HG02870 (cell line): ENCODE data around the gene FOXR1.
"Not testable (repeated sequence)": the region's sequence is repeated elsewhere in the genome, so short reads cannot be mapped to it uniquely, and the experiment has no call there.

Experiments used
- ATAC-seq: cut with Tn5 transposase; IDR thresholded peaks from one replicate; pipeline ENCODE4 v1.9.1; 2021; ENCODE audit warnings: mild to moderate bottlenecking, moderate library complexity; ENCODE audit not compliant: unreplicated experiment

FOXR1 gene

GRCh38 chr11:118991486-118992038 is 20.0 kb downstream of the FOXR1 start:
- ATAC-seq = not testable (repeated sequence)

GRCh38 chr11:118996926-118997626 is 25.5 kb downstream of the FOXR1 start:
- no peak for ATAC-seq

GRCh38 chr11:118997627-118998387 is 26.2 kb downstream of the FOXR1 start, which contains the start of gene CENATAC:
Gene CENATAC (plus strand): TSS chr11:118998138. CDS start chr11:118998198, 60 bp downstream.
- peak; percentile 79 for ATAC-seq

- peak; percentile 19 for ATAC-seq
Observed at GRCh38 chr11:118998388-118998717, 26.8 kb downstream of the FOXR1 start.

- no peak for ATAC-seq
Observed at GRCh38 chr11:118998822-118999221, 27.3 kb downstream of the FOXR1 start.

- no peak for ATAC-seq
Observed at GRCh38 chr11:119000906-119001305, 29.3 kb downstream of the FOXR1 start.

- ATAC-seq = no peak
Observed at GRCh38 chr11:119006656-119007055, 35.1 kb downstream of the FOXR1 start.

- ATAC-seq = no peak
Observed at GRCh38 chr11:119011476-119012053, 40.0 kb downstream of the FOXR1 start.

- no peak for ATAC-seq
Observed at GRCh38 chr11:119012629-119013170, 41.1 kb downstream of the FOXR1 start.

GRCh38 chr11:119014209-119014924 is 42.8 kb downstream of the FOXR1 start:
- no peak for ATAC-seq

- ATAC-seq = no peak
Observed at GRCh38 chr11:119015054-119015611, 43.6 kb downstream of the FOXR1 start.

- ATAC-seq = no peak
Observed at GRCh38 chr11:119016216-119017009, 44.9 kb downstream of the FOXR1 start.

GRCh38 chr11:119017377-119017776 is 45.8 kb downstream of the FOXR1 start:
- ATAC-seq = not testable (repeated sequence)

- peak; percentile 86 for ATAC-seq
Observed at GRCh38 chr11:119018074-119018938, 46.7 kb downstream of the FOXR1 start, which contains the start of the genes RPS25 and TRAPPC4. Gene RPS25 (minus strand): TSS chr11:119018343. CDS start chr11:119018284, 59 bp downstream. Gene TRAPPC4 (plus strand): TSS chr11:119018766. CDS start chr11:119018796, 30 bp downstream.

GRCh38 chr11:119019996-119020395 is 48.4 kb downstream of the FOXR1 start:
- ATAC-seq = no peak

- ATAC-seq = no peak
Observed at GRCh38 chr11:119021631-119022030, 50.1 kb downstream of the FOXR1 start.

GRCh38 chr11:119023741-119024140 is 52.2 kb downstream of the FOXR1 start:
- ATAC-seq = no peak

GRCh38 chr11:119024430-119025098 is 53.0 kb downstream of the FOXR1 start:
- ATAC-seq = no peak
